Body of pancreas (tissue), 4 donors: ENCODE measurements around the gene FAM163A. TPM values are rescaled to one million over a fixed set of nuclear protein-coding genes. Genes with fewer than 3 reads are reported as not detected.
"Not testable (repeated sequence)": the region's sequence is repeated elsewhere in the genome, so short reads cannot be mapped to it uniquely, and the experiment has no call there.

Experiments used
- ATAC-seq: fragments of 150-250 bp; one replicate; pipeline ENCODE4 v1.9.1; 2016
- DNase-seq, 4 donors: peaks; one replicate each; pipeline ENCODE4 v3.0.0-alpha.2; 2019
- H3K27ac ChIP-seq, 4 donors: fragments of 200-600 bp; sonication (generic); 1 replicate in 3 of 4; 2 replicates in 1 of 4; pipeline versions ENCODE4 v1.5.1 to v1.6.1; 2016 to 2019; ENCODE audit warnings: mild to moderate bottlenecking in 1 of 4, mixed read lengths in 1 of 4, moderate library complexity in 1 of 4
- H3K27me3 ChIP-seq, 2 donors: fragments of 200-600 bp; sonication (generic); one replicate each; pipeline ENCODE4 v1.6.0; 2016; ENCODE audit warnings: mild to moderate bottlenecking in 1 of 2
- H3K36me3 ChIP-seq, 2 donors: fragments of 200-600 bp; sonication (generic); replicated peaks in 1 of 2; 2 replicates each; pipeline ENCODE4 v1.5.1; 2016; ENCODE audit warnings: low read depth in 2 of 2; ENCODE audit not compliant: insufficient read depth in 1 of 2
- H3K4me1 ChIP-seq: fragments of 200-600 bp; sonication (generic); one replicate; pipeline ENCODE4 v1.6.0; 2016
- H3K4me3 ChIP-seq, 2 donors: fragments of 200-600 bp; sonication (generic); 1 replicate in 1 of 2; 2 replicates in 1 of 2; pipeline ENCODE4 v1.5.1; 2016 to 2019
- H3K9me3 ChIP-seq, 3 donors: fragments of 200-600 bp; sonication (generic); 1 replicate in 2 of 3; 2 replicates in 1 of 3; pipeline ENCODE4 v1.5.1; 2016
- POLR2A ChIP-seq, 3 donors: fragments of 450-650 bp; IDR thresholded peaks; one replicate each; pipeline ENCODE4 v1.6.1; 2016; ENCODE audit warnings: antibody characterized with exemption in 3 of 3, mild to moderate bottlenecking in 2 of 3
- WGBS, 2 donors: methylation state at CpG; one replicate each; pipeline ENCODE4 v1.1.5; 2017; 5-methylcytosine and 5-hydroxymethylcytosine counted together
- intact Hi-C: fragments of 100-400 bp; cut with DNase I; formaldehyde crosslinking; loops from one replicate; pipeline ENCODE4 v1.15.1; 2023
- total RNA-seq, 2 donors: library from RNA; depleted of rRNA; stranded (reverse); fragments of >200 nt; gene quantifications; one replicate each; pipeline ENCODE4 v1.1.0, GENCODE V29; 2016
- TF ChIP-seq, protein P1 (sequence below), 7 experiments: fragments of 450-650 bp in 4 of 7; fragments of 200-600 bp in 3 of 7; sonication (generic) in 3 of 7; IDR thresholded peaks; one replicate each; pipeline ENCODE4 v1.5.1; 2016 to 2019; ENCODE audit warnings: antibody characterized with exemption in 7 of 7

Gene FAM163A
- total RNA-seq, 2 donors from 2014 or later, result 0.26 TPM; not detected in 1

DNA sequence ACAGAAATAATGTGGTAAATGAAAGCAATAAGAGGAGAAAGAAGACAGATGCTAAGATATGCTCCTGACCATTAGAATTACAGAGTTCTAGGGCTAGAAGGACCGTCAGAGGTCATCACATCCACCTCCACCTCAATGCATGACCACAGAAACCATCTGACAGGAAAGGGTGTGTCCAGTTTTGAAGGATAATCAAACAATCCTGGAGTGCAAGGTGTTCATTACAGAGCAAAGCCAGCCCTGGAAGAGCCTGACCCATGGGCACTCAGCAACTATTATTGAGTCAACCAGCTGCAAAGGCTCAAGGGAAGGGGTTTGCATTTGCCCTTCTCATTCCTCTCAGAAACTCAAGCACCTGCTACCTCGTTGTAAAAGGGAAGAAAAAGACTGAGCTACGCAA, 88.1 kb downstream of the FAM163A start:
- intact Hi-C loops, result no loop called here
- H3K4me3 ChIP-seq, result no peak overlapping the region
- WGBS, 2 donors, result 49 to 60% methylated on average over 3 of the region's 3 CpGs
- no peaks in the 10 kb centered on the region for H3K36me3 ChIP-seq
- DNase-seq (no peak), ATAC-seq (no peak)
- TF ChIP-seq, protein P1, sequence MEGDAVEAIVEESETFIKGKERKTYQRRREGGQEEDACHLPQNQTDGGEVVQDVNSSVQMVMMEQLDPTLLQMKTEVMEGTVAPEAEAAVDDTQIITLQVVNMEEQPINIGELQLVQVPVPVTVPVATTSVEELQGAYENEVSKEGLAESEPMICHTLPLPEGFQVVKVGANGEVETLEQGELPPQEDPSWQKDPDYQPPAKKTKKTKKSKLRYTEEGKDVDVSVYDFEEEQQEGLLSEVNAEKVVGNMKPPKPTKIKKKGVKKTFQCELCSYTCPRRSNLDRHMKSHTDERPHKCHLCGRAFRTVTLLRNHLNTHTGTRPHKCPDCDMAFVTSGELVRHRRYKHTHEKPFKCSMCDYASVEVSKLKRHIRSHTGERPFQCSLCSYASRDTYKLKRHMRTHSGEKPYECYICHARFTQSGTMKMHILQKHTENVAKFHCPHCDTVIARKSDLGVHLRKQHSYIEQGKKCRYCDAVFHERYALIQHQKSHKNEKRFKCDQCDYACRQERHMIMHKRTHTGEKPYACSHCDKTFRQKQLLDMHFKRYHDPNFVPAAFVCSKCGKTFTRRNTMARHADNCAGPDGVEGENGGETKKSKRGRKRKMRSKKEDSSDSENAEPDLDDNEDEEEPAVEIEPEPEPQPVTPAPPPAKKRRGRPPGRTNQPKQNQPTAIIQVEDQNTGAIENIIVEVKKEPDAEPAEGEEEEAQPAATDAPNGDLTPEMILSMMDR (IDR thresholded peaks at IDR 0.05), result no peak
- TF ChIP-seq POLR2A (IDR thresholded peaks at IDR 0.05), result no peak
- H3K27me3 ChIP-seq, result no peaks in the 10 kb centered on the region
- no peak overlapping the region for H3K27ac ChIP-seq
- no peaks in the 10 kb centered on the region for H3K9me3 ChIP-seq
- no peaks in the 10 kb centered on the region for H3K4me1 ChIP-seq

DNA sequence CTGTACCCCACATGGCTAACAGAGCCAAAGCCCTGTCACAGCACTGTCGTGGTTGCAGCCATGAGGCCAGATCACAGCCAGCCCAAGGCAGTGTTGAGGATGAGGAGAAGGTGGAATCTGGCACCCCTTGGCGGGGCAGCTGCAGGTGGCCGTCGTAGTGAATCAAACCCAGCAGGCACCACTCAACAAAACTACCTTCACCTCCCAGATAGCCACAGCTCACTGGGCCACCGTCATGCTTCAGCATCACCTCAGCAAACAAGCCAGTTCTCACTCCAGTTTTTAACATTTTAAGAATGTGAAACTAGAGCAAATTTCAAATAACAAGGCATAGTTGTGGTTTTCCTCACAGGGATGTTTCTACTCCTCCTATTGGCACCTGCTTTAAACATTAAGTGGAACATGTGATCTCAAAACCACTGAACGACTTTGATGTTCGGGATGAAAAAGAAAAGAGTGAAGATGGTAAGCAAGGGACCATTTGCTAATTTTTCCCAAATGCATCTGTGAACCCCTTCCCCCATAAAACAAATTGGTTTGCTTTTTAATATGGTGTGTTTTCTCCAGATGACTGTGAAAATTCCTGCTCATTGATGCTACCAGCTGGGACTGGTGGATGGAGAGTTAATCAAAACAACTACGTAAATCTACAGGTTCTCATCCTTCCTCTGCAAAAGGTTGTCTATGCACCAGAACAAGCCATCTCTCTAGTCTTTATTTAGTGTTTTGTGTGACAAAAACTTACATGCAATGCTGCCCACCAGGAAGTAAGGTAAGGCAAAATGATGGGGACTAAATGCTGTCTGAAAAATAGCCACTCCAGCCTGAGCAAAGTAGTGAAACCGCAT, 89.0 kb downstream of the FAM163A start:
- no peaks in the 10 kb centered on the region for H3K4me1 ChIP-seq
- DNase-seq (no peak), ATAC-seq (no peak)
- WGBS, 2 donors, result 64 to 65% methylated on average over 6 to 9 of the region's 9 CpGs
- no peaks in the 10 kb centered on the region for H3K27me3 ChIP-seq
- TF ChIP-seq, protein P1 (IDR thresholded peaks at IDR 0.05), result no peak
- TF ChIP-seq POLR2A (IDR thresholded peaks at IDR 0.05), result no peak
- H3K36me3 ChIP-seq, result no peaks in the 10 kb centered on the region
- no peaks in the 10 kb centered on the region for H3K9me3 ChIP-seq
- no peak overlapping the region for H3K27ac ChIP-seq
- intact Hi-C loops, result no loop called here
- H3K4me3 ChIP-seq, result no peak overlapping the region

- H3K4me1 ChIP-seq, H3K36me3 ChIP-seq, H3K27me3 ChIP-seq, intact Hi-C loops, H3K4me3 ChIP-seq, H3K9me3 ChIP-seq, ATAC-seq, DNase-seq, H3K27ac ChIP-seq: not testable (repeated sequence)
- WGBS, 2 donors, result 95 to 96% methylated on average over 7 to 34 of the region's 38 CpGs
Measured at GRCh38 chr1:179836686-179837445, 93.8 kb downstream of the FAM163A start.

DNA sequence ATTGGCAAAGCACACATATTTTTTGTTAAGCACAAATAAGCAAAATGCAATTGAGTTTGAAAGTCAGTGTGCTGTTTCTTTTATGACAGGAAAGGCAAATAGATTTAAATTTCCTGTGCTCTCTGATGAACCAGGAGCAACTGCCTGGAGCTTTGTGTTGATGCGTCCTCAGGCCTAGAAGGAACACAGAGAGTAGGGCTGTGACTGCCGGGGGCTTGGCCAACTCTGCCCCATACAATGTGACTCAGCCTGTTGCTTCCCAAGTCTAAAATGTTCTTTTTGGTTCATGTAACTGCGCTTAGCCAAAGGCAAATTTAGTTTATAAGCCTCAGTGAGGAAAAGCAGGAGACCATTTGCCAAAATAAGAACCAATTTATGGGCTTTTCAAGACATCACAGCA, 97.0 kb downstream of the FAM163A start:
- DNase-seq, result no peak
- 98 to 100% methylated on average over 3 of the region's 3 CpGs for WGBS, 2 donors
- no peaks in the 10 kb centered on the region for H3K4me1 ChIP-seq
- no peak for ATAC-seq
- H3K27me3 ChIP-seq, result no peaks in the 10 kb centered on the region
- no peaks in the 10 kb centered on the region for H3K9me3 ChIP-seq
- peaks cover 0 to 1% of the 10 kb centered on the region in 2 donors for H3K36me3 ChIP-seq
- H3K4me3 ChIP-seq, result no peak overlapping the region
- TF ChIP-seq POLR2A (IDR thresholded peaks at IDR 0.05), result no peak
- TF ChIP-seq, protein P1 (IDR thresholded peaks at IDR 0.05), result no peak
- intact Hi-C loops, result no loop called here
- H3K27ac ChIP-seq, result no peak overlapping the region

DNA sequence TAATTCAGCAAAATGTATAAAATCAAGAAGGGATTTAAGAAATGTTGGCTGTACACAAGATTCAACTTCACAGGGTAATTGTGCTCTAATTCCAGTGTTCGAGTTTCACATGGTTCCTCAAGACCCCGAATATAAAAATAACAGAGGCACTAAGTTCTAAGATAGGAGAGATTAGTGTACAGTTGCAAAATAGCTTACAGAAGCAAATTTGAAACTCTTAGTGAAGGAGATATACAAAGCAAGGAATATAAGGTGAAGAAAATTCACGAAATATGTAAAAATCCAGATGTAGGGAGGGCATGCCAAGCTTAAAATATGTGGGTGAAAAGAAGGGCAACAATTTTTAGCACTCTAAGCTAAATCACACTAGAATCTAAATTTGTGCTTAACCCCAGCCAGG, 105.1 kb downstream of the FAM163A start:
- Histone ChIP-seq H3K27me3 (no peaks in the 10 kb centered on the region), H3K9me3 (peaks cover 0 to 3% (median 0%) of the 10 kb centered on the region in 3 donors), H3K36me3 (peaks cover 14 to 29% of the 10 kb centered on the region in 2 donors), H3K4me3 (no peak overlapping the region), H3K27ac (no peak overlapping the region), H3K4me1 (no peaks in the 10 kb centered on the region)
- intact Hi-C loops, result no loop called here
- WGBS, 2 donors, result 94 to 95% methylated on average over 3 of the region's 3 CpGs
- no peak for TF ChIP-seq POLR2A (IDR thresholded peaks at IDR 0.05)
- TF ChIP-seq, protein P1 (IDR thresholded peaks at IDR 0.05), result no peak
- DNase-seq, result no peak
- ATAC-seq, result no peak
